NCI-H524 treated with DMSO at 0.1 percent for 48 hours (cell line): Measurements from ENCODE around the gene ZNF813.
A peak's percentile ranks its signal among the peaks of the same experiment; 100 is the strongest.
"Not testable (repeated sequence)": the region's sequence is repeated elsewhere in the genome, so short reads cannot be mapped to it uniquely, and the experiment has no call there.

Source experiments
- DNase-seq: peaks from one replicate; lab custom pipeline; 2025; lab: John Stamatoyannopoulos, UW

Gene ZNF813

GRCh38 chr19:53467485-53468262 is at the start of gene ZNF813:
TSS of gene ZNF813 (plus strand) at chr19:53467733. CDS start at chr19:53483823, 16,090 bp downstream.
- peak; percentile 58 for DNase-seq

GRCh38 chr19:53420520-53421315 is 46.8 kb upstream of the ZNF813 start:
- not testable (repeated sequence) for DNase-seq

GRCh38 chr19:53422551-53422950 is 45.0 kb upstream of the ZNF813 start:
- DNase-seq = no peak

DNA sequence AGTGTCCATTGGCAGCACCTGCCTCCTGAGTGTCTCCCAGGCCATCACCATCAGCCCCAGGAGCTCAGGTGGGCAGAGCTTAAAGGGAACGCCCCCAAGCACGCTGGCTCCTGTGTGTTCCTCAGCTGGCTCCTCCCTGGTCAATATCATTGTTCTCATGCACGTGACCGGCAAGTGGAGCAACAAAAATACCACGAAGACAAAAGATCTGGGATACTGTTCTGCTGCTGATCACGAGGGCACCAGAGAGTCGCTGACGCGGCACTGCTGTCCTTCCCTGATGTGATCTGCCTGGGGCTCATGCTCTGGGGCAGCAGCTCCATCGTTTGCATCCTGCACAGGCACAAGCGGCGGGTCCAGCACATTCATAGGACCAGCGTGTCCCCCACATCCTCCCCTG is 44.5 kb upstream of the ZNF813 start:
- not testable (repeated sequence) for DNase-seq

DNA sequence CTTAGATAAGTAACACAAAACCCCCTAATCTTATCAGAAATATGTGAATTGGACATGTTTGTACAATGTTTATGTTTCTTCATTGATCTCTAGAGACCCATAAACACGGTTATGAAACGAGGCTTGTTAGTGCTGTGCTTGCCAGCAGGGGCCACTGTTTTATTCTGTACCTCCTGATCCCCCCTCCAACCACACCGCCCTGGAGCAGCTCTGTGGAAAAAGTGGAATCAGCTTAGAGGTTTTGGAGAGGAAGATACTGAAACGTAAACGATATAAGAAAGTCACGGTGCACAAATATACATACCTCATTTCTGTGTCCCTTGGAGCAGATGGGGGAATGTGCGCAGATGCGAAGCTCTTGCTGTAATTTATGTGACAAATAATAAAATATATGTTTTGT is 43.9 kb upstream of the ZNF813 start:
- DNase-seq = not testable (repeated sequence)

DNA sequence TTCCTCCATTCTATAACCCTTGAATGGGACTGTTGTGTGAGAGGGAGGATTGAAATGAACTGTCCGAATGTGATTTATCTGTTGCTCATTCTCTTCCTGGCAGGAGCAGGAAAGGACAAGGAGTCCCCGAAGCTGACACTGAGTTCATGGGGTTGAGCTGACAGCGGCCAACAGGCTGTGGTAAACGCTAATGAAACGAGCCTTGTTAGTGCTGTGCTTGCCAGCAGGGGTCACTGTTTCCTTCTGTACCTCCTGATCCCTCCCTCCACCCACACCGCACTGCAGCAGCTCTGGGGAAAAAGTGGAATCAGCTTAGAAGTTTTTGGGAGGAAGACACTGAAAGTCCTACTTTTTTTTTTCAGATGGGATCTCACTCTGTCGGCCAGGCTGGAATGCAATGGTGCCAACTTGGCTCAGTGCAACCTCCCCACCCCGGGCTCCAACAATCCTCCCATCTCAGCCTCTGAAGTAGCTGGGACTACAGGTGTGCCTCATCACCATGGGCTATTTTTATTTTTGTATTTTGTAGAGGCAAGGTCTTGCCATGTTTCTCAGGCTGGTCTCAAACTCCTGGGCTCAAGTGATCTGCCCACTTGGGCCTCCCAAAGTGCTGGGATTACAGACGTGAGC is 42.5 kb upstream of the ZNF813 start:
- no peak for DNase-seq

DNA sequence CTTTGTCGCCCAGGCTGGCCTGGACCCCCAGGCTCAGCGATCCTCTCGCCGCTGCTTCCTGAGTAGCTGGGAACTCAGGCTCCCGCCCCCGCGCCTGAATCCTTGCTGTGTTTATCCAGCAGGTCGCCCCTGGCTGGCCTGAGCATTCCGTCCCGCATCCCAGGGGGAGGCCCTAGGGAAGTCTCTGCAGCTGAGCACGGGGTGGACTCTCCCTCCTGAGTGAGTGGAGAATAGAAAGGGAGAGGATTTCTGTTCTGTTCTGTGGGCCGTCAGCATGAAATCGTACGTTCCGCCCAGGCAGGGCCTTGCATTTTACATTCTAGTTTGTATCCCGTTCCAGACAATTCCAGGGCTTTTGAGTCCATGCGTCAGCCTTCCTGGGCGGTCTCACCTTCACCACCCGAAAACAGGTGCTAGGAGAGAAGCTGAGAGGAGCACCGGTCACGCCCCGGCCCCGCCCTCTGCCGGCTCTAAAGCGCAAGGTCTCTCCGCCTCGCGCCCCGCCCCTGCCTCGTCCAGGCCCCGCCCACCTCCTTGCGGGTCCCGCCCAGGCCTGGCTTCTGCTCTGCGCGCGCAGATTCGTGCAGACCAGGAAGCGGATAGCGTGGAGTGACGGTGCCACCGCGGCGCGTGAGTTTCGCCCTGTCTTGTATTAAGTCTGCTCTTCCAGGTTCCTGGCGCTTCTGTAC is 36.0 kb upstream of the ZNF813 start, which contains the start of gene ZNF761:
Gene ZNF761, plus strand, starts transcription at position 586 of the 689 bp plus-strand sequence. CDS start 15,285 bp downstream, outside the sequence.
- DNase-seq = peak; percentile 55

DNA sequence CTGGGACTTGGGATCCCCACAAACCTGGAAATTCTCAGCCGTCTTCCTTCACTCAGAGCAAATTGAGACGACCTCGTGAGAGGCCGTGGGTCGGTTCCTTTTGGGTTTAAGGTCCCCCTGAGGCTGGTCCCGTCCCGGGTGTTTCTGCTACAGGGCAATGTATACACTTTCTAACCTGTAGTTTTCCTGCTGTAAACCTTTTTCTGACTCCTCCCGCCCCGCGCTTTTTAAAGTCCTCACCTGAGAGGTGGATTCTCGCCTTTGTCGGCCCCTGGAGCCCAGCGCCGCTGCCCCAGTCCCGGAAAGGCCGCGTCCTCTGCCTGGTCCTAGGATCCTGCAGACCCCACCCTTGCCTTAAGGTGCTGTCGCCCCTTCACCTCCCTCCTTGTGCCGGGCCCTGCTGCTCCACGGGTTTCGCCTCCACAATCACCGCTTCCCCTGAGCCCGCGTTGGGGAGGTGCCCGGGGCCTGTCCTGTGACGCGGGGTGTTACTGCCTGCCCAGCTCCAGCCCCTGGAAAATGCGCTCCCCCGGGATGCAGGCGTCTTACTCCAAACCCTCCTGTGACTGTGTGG is 35.4 kb upstream of the ZNF813 start:
- no peak for DNase-seq

GRCh38 chr19:53443809-53444208 is 23.7 kb upstream of the ZNF813 start:
- DNase-seq = not testable (repeated sequence)

DNA sequence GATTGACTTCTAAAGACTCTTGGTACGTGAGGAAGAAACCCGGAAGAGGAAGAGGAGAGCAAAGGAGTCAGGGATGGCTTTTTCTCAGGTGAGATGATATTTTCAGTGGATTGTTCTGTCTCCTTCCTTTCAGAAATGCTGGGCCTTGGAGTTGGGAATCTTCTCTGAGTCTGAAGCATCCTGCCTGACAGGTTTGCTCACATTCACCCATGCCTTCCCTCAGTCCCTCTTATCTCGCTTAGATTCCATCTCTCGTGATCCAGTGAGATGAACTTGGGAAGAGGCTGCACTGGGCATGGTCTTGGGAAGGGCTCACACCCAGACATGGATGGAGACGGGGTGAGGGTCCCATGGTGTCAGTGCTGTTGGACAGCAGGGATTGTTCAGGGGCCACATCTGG is 20.3 kb upstream of the ZNF813 start:
- DNase-seq = not testable (repeated sequence)

- no peak for DNase-seq
Measured at GRCh38 chr19:53455828-53456227, 11.7 kb upstream of the ZNF813 start.

DNA sequence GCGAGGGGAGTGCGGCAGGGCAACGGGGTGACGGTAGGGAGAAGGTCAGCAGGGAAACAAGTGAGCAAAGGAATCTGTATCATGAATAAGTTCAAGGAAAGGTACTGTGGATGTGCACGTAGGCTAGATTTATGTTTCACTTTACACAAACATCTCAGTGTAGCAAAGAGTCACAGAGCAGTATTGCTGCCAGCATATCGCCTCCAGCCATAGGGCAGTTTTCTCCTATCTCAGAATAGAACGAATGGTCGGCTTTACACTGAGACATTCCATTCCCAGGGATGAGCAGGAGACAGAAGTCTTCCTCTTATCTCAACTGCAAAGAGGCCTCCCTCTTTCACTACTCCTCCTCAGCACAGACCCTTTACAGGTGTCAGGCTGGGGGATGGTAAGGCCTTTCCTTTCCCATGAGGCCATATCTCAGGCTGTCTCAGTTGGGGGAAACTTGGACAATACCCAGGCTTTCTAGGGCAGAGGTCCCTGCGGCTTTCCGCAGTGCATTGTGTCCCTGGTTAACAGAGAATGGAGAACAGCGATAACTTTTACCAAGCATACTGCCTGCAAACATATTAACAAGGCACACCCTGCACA is 7.3 kb upstream of the ZNF813 start:
- DNase-seq = not testable (repeated sequence)

DNA sequence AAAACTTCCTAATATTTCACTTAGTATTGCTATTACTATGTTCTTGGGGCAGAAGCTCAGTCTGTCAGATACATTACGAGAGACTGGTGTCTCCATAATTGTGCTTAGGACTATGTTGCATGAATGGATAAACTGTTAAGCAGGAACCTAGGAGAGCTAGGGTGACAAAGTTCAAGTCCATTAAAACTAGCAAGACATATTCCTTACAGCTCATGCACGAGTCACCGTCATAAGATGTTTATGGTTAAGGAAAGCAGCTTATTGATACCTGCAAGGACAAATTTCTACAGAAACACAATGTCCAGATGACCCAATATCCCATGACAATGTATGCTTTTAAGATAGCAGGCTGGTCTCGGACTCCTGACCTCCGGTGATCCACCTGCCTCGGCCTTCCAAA is 5.7 kb upstream of the ZNF813 start:
- no peak for DNase-seq

GRCh38 chr19:53462861-53463260 is 4.7 kb upstream of the ZNF813 start:
- DNase-seq = no peak

GRCh38 chr19:53463263-53463662 is 4.3 kb upstream of the ZNF813 start:
- DNase-seq = no peak

DNA sequence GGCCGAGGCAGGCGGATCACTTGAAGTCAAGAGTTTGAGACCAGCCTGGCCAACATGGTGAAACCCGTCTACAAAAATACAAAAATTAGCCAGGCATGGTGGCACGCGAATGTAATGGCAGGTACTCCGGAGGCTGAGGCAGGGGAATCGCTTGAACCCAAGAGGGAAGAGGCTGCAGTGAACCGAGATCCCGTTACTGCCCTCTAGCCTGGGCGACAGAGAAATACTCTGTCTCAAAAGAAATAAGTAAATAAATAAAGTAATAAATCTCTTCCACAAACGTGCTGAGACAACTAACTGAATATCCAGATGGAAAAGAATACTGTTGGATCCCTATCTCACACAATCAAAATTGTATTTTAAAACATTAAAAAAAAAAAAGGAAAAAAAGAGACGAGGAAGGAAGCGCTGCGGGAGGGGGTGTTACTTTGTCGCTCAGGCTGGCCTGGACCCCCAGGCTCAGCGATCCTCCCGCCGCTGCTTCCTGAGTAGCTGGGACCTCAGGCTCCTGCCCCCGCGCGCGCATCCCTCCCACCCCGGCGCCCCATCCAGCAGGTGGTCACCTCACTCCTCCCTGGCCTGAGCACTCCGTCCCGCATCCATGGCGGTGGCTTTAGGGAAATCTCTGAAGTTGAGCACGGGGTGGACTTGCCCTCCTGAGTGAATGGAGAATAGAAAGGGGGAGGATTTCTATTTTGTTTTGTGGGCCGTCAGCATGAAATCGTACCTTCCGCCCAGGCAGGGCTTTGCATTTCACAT is 628 bp upstream of the ZNF813 start:
- no peak for DNase-seq

DNA sequence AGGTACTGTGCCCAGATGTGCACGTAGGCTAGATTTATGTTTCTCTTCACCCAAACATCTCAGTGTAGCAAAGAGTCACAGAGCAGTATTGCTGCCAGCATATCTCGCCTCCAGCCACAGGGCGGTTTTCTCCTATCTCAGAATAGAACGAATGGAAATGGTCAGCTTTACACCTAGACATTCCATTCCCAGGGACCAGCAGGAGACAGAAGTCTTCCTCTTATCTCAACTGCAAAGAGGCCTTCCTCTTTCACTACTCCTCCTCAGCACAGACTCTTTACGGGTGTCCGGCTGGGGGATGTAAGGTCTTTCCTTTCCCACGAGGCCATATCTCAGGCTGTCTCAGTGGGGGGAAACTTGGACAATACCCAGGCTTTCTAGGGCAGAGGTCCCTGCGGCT is 1.1 kb downstream of the ZNF813 start:
- DNase-seq = not testable (repeated sequence)

- DNase-seq = no peak
Measured at GRCh38 chr19:53471916-53472315, 4.4 kb downstream of the ZNF813 start.

DNA sequence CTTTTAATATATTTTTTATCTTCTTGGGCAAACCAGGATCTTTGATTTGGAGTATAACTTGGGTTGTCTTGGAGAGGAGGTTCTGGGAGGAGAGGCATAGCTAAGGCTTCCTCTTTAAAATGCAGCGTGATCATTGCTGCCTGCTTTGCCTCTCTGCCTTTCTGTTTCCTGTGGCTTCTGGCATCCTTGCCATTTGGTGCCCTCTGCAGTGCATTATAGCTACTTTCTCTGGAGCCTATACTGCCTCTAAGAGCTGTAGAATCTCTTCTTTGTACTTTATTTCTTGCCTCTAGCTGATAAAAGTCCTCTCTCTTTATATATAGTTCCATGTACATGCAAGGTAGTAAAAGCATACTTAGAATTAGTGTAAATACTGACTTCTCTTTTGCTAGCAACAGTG is 7.3 kb downstream of the ZNF813 start:
- DNase-seq = not testable (repeated sequence)

- not testable (repeated sequence) for DNase-seq
Measured at GRCh38 chr19:53475470-53475869, 7.9 kb downstream of the ZNF813 start.
